DOHH2 (cell line): ENCODE data around the gene ST6GALNAC6.
A peak's percentile ranks its signal among the peaks of the same experiment; 100 is the strongest.

Experiments
- H3F3A ChIP-seq: fragments of 200-600 bp; sonication (generic), shearing (Covaris generic); 2 replicates; pipeline ENCODE4 v1.6.0; 2016; ENCODE audit warnings: antibody characterized with exemption, mild to moderate bottlenecking; ENCODE audit not compliant: control insufficient read depth, insufficient read depth
- H3K27ac ChIP-seq: fragments of 200-600 bp; sonication (generic); 2 replicates; pipeline ENCODE4 v1.5.1; 2014; ENCODE audit warnings: low read depth, mild to moderate bottlenecking, low read length, moderate library complexity
- H3K27me3 ChIP-seq: fragments of 200-600 bp; sonication (generic); 2 replicates; pipeline ENCODE4 v1.6.1; 2014; ENCODE audit warnings: mild to moderate bottlenecking, low read length, mixed read lengths; ENCODE audit not compliant: control insufficient read depth
- H3K36me3 ChIP-seq: fragments of 200-600 bp; sonication (generic); 2 replicates; pipeline ENCODE4 v1.6.1; 2014; ENCODE audit warnings: mild to moderate bottlenecking, low read length, moderate library complexity, mixed read lengths; ENCODE audit not compliant: control insufficient read depth
- H3K4me1 ChIP-seq: fragments of 200-600 bp; sonication (generic); 2 replicates; pipeline ENCODE4 v1.6.1; 2014; ENCODE audit warnings: mild to moderate bottlenecking, low read length, mixed read lengths; ENCODE audit not compliant: control insufficient read depth
- H3K4me2 ChIP-seq: fragments of 200-600 bp; sonication (generic); 2 replicates; pipeline ENCODE4 v1.6.0; 2014; ENCODE audit warnings: mild to moderate bottlenecking, low read length, moderate library complexity
- H3K4me3 ChIP-seq: fragments of 200-600 bp; sonication (generic); 2 replicates; pipeline ENCODE4 v1.5.1; 2014; ENCODE audit warnings: mild to moderate bottlenecking, low read length, mixed read lengths
- H3K79me2 ChIP-seq: fragments of 200-600 bp; sonication (generic); 2 replicates; pipeline ENCODE4 v1.6.1; 2014; ENCODE audit warnings: mild to moderate bottlenecking, low read length, mixed read lengths; ENCODE audit not compliant: control insufficient read depth
- H3K9me2 ChIP-seq: fragments of 200-600 bp; sonication (generic); replicated peaks from 2 replicates; pipeline ENCODE4 v1.6.1; 2014; ENCODE audit warnings: mild to moderate bottlenecking, low read length, mixed read lengths; ENCODE audit not compliant: control insufficient read depth
- H3K9me3 ChIP-seq: fragments of 200-600 bp; sonication (generic); 2 replicates; pipeline ENCODE4 v1.6.1; 2014; ENCODE audit warnings: antibody characterized with exemption, low read length, mixed read lengths; ENCODE audit not compliant: control insufficient read depth, insufficient read depth
- H4K20me1 ChIP-seq: fragments of 200-600 bp; sonication (generic); 2 replicates; pipeline ENCODE4 v1.6.0; 2014; ENCODE audit warnings: low read depth, mild to moderate bottlenecking, antibody characterized with exemption, low read length, moderate library complexity; ENCODE audit not compliant: control insufficient read depth, insufficient read depth
- EZH2phosphoT487 ChIP-seq: fragments of 200-600 bp; sonication (generic); IDR thresholded peaks from 2 replicates; pipeline ENCODE4 v1.6.1; 2017; ENCODE audit warnings: borderline replicate concordance, mild to moderate bottlenecking, antibody characterized with exemption, low read length, moderate library complexity, mixed read lengths
- TF ChIP-seq, protein P1 (sequence below): fragments of 200-600 bp; sonication (generic); IDR thresholded peaks from one replicate; pipeline ENCODE4 v1.5.1; 2014; ENCODE audit warnings: antibody characterized with exemption, mild to moderate bottlenecking, low read depth, low read length; ENCODE audit not compliant: poor library complexity, severe bottlenecking

The ST6GALNAC6 gene

GRCh38 chr9:127915801-127916719, 16.7 kb upstream of the ST6GALNAC6 start:
- Histone ChIP-seq H3K27me3 (no peaks in the 10 kb centered on the region), H3K4me2 (peak overlapping the region; percentile 99), H3K9me3 (no peaks in the 10 kb centered on the region), H3K27ac (peak overlapping the region; percentile 91), H3K36me3 (peaks cover 43% of the 10 kb centered on the region), H3K4me3 (peak overlapping the region; percentile 97), H3F3A (peaks cover 12% of the 10 kb centered on the region), H3K4me1 (peaks cover 64% of the 10 kb centered on the region), H3K9me2 (no peaks in the 10 kb centered on the region), H3K79me2 (peaks cover 22% of the 10 kb centered on the region), H4K20me1 (no peaks in the 10 kb centered on the region)
- TF ChIP-seq EZH2phosphoT487: no peak
- TF ChIP-seq, protein P1, sequence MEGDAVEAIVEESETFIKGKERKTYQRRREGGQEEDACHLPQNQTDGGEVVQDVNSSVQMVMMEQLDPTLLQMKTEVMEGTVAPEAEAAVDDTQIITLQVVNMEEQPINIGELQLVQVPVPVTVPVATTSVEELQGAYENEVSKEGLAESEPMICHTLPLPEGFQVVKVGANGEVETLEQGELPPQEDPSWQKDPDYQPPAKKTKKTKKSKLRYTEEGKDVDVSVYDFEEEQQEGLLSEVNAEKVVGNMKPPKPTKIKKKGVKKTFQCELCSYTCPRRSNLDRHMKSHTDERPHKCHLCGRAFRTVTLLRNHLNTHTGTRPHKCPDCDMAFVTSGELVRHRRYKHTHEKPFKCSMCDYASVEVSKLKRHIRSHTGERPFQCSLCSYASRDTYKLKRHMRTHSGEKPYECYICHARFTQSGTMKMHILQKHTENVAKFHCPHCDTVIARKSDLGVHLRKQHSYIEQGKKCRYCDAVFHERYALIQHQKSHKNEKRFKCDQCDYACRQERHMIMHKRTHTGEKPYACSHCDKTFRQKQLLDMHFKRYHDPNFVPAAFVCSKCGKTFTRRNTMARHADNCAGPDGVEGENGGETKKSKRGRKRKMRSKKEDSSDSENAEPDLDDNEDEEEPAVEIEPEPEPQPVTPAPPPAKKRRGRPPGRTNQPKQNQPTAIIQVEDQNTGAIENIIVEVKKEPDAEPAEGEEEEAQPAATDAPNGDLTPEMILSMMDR: no peak

- Histone ChIP-seq H3K4me1 (peaks cover 68% of the 10 kb centered on the region), H3K4me3 (peak overlapping the region; percentile 97), H4K20me1 (no peaks in the 10 kb centered on the region), H3K79me2 (peaks cover 22% of the 10 kb centered on the region), H3K9me3 (no peaks in the 10 kb centered on the region), H3K36me3 (peaks cover 50% of the 10 kb centered on the region), H3K4me2 (peak overlapping the region; percentile 99), H3K27ac (peak overlapping the region; percentile 91), H3K9me2 (no peaks in the 10 kb centered on the region), H3F3A (peaks cover 12% of the 10 kb centered on the region), H3K27me3 (no peaks in the 10 kb centered on the region)
- TF ChIP-seq, protein P1: no peak
- TF ChIP-seq EZH2phosphoT487: no peak
Measured at GRCh38 chr9:127915325-127915752, 15.9 kb upstream of the ST6GALNAC6 start.

DNA sequence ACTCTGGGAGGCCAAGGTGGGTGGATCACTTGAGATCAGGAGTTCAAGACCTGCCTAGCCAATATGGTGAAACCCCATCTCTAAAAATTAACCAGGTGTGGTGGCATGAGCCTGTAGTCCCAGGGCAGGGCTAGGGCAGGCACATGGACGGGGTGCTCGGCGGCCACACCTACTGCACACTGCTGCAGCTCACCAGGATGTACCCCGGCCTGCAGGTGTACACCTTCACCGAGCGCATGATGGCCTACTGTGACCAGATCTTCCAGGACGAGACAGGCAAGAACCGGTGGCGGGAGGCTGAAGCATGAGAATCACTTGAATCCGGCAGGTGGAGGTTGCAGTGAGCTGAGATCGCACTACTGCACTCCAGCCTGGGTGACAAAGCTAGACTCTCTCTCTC, 14.3 kb upstream of the ST6GALNAC6 start:
- H3K4me3 ChIP-seq: no peak overlapping the region
- TF ChIP-seq, protein P1: no peak
- no peak for TF ChIP-seq EZH2phosphoT487
- H3K4me1 ChIP-seq: peaks cover 60% of the 10 kb centered on the region
- no peak overlapping the region for H3K4me2 ChIP-seq
- H4K20me1 ChIP-seq: no peaks in the 10 kb centered on the region
- peaks cover 60% of the 10 kb centered on the region for H3K36me3 ChIP-seq
- peaks cover 22% of the 10 kb centered on the region for H3K79me2 ChIP-seq
- peaks cover 9% of the 10 kb centered on the region for H3F3A ChIP-seq
- H3K27me3 ChIP-seq: no peaks in the 10 kb centered on the region
- H3K27ac ChIP-seq: no peak overlapping the region
- no peaks in the 10 kb centered on the region for H3K9me3 ChIP-seq
- H3K9me2 ChIP-seq: no peaks in the 10 kb centered on the region
